GM12878 (cell line): ENCODE results near the gene HBA1.

Source experiments
- CTCF ChIP-seq, 3 experiments: IDR thresholded peaks in 2 of 3; conservative IDR thresholded peaks in 1 of 3; 2 replicates each; pipeline ENCODE4 v1.5.1; 2011; ENCODE audit warnings: low read depth in 3 of 3, low read length in 3 of 3, mild to moderate bottlenecking in 3 of 3, control low read depth in 2 of 3, moderate library complexity in 2 of 3, inconsistent platforms in 1 of 3, mixed read lengths in 1 of 3; ENCODE audit not compliant: control insufficient read depth in 2 of 3, insufficient read depth in 1 of 3; ENCODE audit errors: extremely low read depth in 1 of 3
- EP300 ChIP-seq, 2 experiments: fragments of 150-350 bp in 1 of 2; IDR thresholded peaks; 2 replicates each; pipeline ENCODE4 v1.6.1; 2011 to 2012; ENCODE audit warnings: low read depth in 2 of 2, low read length in 2 of 2, borderline replicate concordance in 1 of 2, improper control_type of control experiment in 1 of 2, inconsistent platforms in 1 of 2; ENCODE audit not compliant: control insufficient read depth in 1 of 2
- EZH2 ChIP-seq: IDR thresholded peaks from 2 replicates; pipeline ENCODE4 v1.6.1; 2012; ENCODE audit warnings: low read depth, mild to moderate bottlenecking, control low read depth, inconsistent platforms, low read length, borderline replicate concordance; ENCODE audit not compliant: control insufficient read depth
- GABPA ChIP-seq: IDR thresholded peaks from 2 replicates; pipeline ENCODE4 v1.6.1; 2014; ENCODE audit warnings: antibody characterized with exemption, low read depth, mild to moderate bottlenecking, inconsistent platforms
- NFIC ChIP-seq: IDR thresholded peaks from 2 replicates; pipeline ENCODE4 v1.6.1; 2012; ENCODE audit warnings: low read depth, mild to moderate bottlenecking, inconsistent platforms, low read length, moderate library complexity
- PKNOX1 ChIP-seq: fragments of 450-650 bp; IDR thresholded peaks from 2 replicates; pipeline ENCODE4 v1.6.1; 2016; ENCODE audit warnings: mild to moderate bottlenecking
- POLR2A ChIP-seq: IDR thresholded peaks from 2 replicates; pipeline ENCODE4 v1.6.1; 2011; ENCODE audit warnings: low read depth, mild to moderate bottlenecking, low read length
- USF1 ChIP-seq: IDR thresholded peaks from 2 replicates; pipeline ENCODE4 v1.6.1; 2011; ENCODE audit warnings: borderline replicate concordance, low read depth, mild to moderate bottlenecking, moderate library complexity, mixed read lengths, low read length; ENCODE audit not compliant: insufficient read depth; ENCODE audit errors: extremely low read length
- ZZZ3 ChIP-seq: IDR thresholded peaks from 2 replicates; pipeline ENCODE4 v1.6.1; 2011; ENCODE audit warnings: low read depth; ENCODE audit not compliant: control insufficient read depth, insufficient read length
- TF ChIP-seq, protein P1 (sequence below): IDR thresholded peaks from 2 replicates; pipeline ENCODE4 v1.6.1; 2012; ENCODE audit warnings: mild to moderate bottlenecking, low read depth, low read length
- TF ChIP-seq, protein P2 (sequence below): fragments of 450-650 bp; IDR thresholded peaks from 2 replicates; pipeline ENCODE4 v1.6.1; 2017; ENCODE audit warnings: mild to moderate bottlenecking
- TF ChIP-seq, protein P3 (sequence below): fragments of 450-650 bp; IDR thresholded peaks from 2 replicates; pipeline ENCODE4 v1.6.1; 2016; ENCODE audit warnings: mild to moderate bottlenecking, moderate library complexity, borderline replicate concordance
- TF ChIP-seq, protein P4 (sequence below): IDR thresholded peaks from 2 replicates; pipeline ENCODE4 v1.6.1; 2012; ENCODE audit warnings: low read depth, low read length, improper control_type of control experiment

- TF ChIP-seq NFIC (no peak), ZZZ3 (no peak), POLR2A (no peak), CTCF (IDR thresholded peaks at IDR 0.05 in 2 of 3, conservative IDR thresholded peaks at IDR 0.05 in 1 of 3; ENCODE audit: control insufficient read depth in 2 of 3, extremely low read depth in 1 of 3, insufficient read depth in 1 of 3, low read depth in 3 of 3, low read length in 3 of 3) (no peak), EZH2 (no peak), USF1 (no peak), EP300 (IDR thresholded peaks at IDR 0.05; ENCODE audit: borderline replicate concordance in 1 of 2, control insufficient read depth in 1 of 2, low read depth in 2 of 2, low read length in 2 of 2) (no peak), GABPA (no peak), PKNOX1 (no peak)
- TF ChIP-seq, protein P1, sequence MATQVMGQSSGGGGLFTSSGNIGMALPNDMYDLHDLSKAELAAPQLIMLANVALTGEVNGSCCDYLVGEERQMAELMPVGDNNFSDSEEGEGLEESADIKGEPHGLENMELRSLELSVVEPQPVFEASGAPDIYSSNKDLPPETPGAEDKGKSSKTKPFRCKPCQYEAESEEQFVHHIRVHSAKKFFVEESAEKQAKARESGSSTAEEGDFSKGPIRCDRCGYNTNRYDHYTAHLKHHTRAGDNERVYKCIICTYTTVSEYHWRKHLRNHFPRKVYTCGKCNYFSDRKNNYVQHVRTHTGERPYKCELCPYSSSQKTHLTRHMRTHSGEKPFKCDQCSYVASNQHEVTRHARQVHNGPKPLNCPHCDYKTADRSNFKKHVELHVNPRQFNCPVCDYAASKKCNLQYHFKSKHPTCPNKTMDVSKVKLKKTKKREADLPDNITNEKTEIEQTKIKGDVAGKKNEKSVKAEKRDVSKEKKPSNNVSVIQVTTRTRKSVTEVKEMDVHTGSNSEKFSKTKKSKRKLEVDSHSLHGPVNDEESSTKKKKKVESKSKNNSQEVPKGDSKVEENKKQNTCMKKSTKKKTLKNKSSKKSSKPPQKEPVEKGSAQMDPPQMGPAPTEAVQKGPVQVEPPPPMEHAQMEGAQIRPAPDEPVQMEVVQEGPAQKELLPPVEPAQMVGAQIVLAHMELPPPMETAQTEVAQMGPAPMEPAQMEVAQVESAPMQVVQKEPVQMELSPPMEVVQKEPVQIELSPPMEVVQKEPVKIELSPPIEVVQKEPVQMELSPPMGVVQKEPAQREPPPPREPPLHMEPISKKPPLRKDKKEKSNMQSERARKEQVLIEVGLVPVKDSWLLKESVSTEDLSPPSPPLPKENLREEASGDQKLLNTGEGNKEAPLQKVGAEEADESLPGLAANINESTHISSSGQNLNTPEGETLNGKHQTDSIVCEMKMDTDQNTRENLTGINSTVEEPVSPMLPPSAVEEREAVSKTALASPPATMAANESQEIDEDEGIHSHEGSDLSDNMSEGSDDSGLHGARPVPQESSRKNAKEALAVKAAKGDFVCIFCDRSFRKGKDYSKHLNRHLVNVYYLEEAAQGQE, result no peak
- TF ChIP-seq, protein P2, sequence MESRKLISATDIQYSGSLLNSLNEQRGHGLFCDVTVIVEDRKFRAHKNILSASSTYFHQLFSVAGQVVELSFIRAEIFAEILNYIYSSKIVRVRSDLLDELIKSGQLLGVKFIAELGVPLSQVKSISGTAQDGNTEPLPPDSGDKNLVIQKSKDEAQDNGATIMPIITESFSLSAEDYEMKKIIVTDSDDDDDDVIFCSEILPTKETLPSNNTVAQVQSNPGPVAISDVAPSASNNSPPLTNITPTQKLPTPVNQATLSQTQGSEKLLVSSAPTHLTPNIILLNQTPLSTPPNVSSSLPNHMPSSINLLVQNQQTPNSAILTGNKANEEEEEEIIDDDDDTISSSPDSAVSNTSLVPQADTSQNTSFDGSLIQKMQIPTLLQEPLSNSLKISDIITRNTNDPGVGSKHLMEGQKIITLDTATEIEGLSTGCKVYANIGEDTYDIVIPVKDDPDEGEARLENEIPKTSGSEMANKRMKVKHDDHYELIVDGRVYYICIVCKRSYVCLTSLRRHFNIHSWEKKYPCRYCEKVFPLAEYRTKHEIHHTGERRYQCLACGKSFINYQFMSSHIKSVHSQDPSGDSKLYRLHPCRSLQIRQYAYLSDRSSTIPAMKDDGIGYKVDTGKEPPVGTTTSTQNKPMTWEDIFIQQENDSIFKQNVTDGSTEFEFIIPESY, result no peak
- TF ChIP-seq, protein P3, sequence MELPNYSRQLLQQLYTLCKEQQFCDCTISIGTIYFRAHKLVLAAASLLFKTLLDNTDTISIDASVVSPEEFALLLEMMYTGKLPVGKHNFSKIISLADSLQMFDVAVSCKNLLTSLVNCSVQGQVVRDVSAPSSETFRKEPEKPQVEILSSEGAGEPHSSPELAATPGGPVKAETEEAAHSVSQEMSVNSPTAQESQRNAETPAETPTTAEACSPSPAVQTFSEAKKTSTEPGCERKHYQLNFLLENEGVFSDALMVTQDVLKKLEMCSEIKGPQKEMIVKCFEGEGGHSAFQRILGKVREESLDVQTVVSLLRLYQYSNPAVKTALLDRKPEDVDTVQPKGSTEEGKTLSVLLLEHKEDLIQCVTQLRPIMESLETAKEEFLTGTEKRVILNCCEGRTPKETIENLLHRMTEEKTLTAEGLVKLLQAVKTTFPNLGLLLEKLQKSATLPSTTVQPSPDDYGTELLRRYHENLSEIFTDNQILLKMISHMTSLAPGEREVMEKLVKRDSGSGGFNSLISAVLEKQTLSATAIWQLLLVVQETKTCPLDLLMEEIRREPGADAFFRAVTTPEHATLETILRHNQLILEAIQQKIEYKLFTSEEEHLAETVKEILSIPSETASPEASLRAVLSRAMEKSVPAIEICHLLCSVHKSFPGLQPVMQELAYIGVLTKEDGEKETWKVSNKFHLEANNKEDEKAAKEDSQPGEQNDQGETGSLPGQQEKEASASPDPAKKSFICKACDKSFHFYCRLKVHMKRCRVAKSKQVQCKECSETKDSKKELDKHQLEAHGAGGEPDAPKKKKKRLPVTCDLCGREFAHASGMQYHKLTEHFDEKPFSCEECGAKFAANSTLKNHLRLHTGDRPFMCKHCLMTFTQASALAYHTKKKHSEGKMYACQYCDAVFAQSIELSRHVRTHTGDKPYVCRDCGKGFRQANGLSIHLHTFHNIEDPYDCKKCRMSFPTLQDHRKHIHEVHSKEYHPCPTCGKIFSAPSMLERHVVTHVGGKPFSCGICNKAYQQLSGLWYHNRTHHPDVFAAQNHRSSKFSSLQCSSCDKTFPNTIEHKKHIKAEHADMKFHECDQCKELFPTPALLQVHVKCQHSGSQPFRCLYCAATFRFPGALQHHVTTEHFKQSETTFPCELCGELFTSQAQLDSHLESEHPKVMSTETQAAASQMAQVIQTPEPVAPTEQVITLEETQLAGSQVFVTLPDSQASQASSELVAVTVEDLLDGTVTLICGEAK, result no peak
- TF ChIP-seq, protein P4, sequence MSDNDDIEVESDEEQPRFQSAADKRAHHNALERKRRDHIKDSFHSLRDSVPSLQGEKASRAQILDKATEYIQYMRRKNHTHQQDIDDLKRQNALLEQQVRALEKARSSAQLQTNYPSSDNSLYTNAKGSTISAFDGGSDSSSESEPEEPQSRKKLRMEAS, result no peak
Observed at GRCh38 chr16:177394-177822, 928 bp downstream of the HBA1 start.
